Measurements from ENCODE around the gene CRYGB.
"Not testable (repeated sequence)": the region's sequence is repeated elsewhere in the genome, so short reads cannot be mapped to it uniquely, and the experiment has no call there.

CRYGB gene

GRCh38 chr2:208103616-208104015, 42.3 kb downstream of the CRYGB start:
- TF ChIP-seq CTCF (conservative IDR thresholded peaks at IDR 0.05; ENCODE audit: low read length) (no peak), EZH2phosphoT487 (IDR thresholded peaks at IDR 0.05; ENCODE audit: borderline replicate concordance) (no peak)
- Histone ChIP-seq H3K4me3 (ENCODE audit: low read length, poor library complexity, severe bottlenecking) (no peak overlapping the region), H3K9me2 (replicated peaks; ENCODE audit: low read depth, low read length) (no peaks in the 10 kb centered on the region), H3K4me2 (ENCODE audit: low read depth, low read length, poor library complexity, severe bottlenecking) (no peak overlapping the region), H3K36me3 (ENCODE audit: insufficient read depth, low read length) (no peaks in the 10 kb centered on the region), H3K27me3 (ENCODE audit: insufficient read depth, low read length, poor library complexity, severe bottlenecking) (no peaks in the 10 kb centered on the region), H4K20me1 (ENCODE audit: insufficient read depth, low read length, poor library complexity, severe bottlenecking) (no peaks in the 10 kb centered on the region), H3K79me2 (ENCODE audit: insufficient read depth, low read length) (no peaks in the 10 kb centered on the region), H3F3A (ENCODE audit: low read depth) (peaks cover 5% of the 10 kb centered on the region), H3K4me1 (ENCODE audit: insufficient read depth, low read length, poor library complexity, severe bottlenecking) (peaks cover 13% of the 10 kb centered on the region), H2AFZ (ENCODE audit: low read length) (no peak overlapping the region), H3K9me3 (ENCODE audit: insufficient read depth, low read depth, low read length) (no peaks in the 10 kb centered on the region), H3K9ac (ENCODE audit: low read depth, low read length, poor library complexity, severe bottlenecking) (no peak overlapping the region)

- Histone ChIP-seq H3K9ac (ENCODE audit: low read depth, low read length, poor library complexity, severe bottlenecking) (peak overlapping the region; percentile 36), H3K4me2 (ENCODE audit: low read depth, low read length, poor library complexity, severe bottlenecking) (peak overlapping the region; percentile 70), H4K20me1 (ENCODE audit: insufficient read depth, low read length, poor library complexity, severe bottlenecking) (no peaks in the 10 kb centered on the region), H3F3A (ENCODE audit: low read depth) (peaks cover 5% of the 10 kb centered on the region), H3K9me2 (replicated peaks; ENCODE audit: low read depth, low read length) (no peaks in the 10 kb centered on the region), H3K9me3 (ENCODE audit: insufficient read depth, low read depth, low read length) (no peaks in the 10 kb centered on the region), H3K4me1 (ENCODE audit: insufficient read depth, low read length, poor library complexity, severe bottlenecking) (peaks cover 13% of the 10 kb centered on the region), H2AFZ (ENCODE audit: low read length) (peak overlapping the region; percentile 40), H3K4me3 (ENCODE audit: low read length, poor library complexity, severe bottlenecking) (peak overlapping the region; percentile 66), H3K27me3 (ENCODE audit: insufficient read depth, low read length, poor library complexity, severe bottlenecking) (no peaks in the 10 kb centered on the region), H3K36me3 (ENCODE audit: insufficient read depth, low read length) (no peaks in the 10 kb centered on the region), H3K79me2 (ENCODE audit: insufficient read depth, low read length) (no peaks in the 10 kb centered on the region)
- TF ChIP-seq CTCF (conservative IDR thresholded peaks at IDR 0.05; ENCODE audit: low read length) (peak; percentile 87), EZH2phosphoT487 (IDR thresholded peaks at IDR 0.05; ENCODE audit: borderline replicate concordance) (no peak)
These were observed 44.0 kb downstream of the CRYGB start for GRCh38 chr2:208101716-208102631.

- peak overlapping the region; percentile 66 for H3K4me3 ChIP-seq (ENCODE audit: low read length, poor library complexity, severe bottlenecking)
- H3K9me2 ChIP-seq (replicated peaks; ENCODE audit: low read depth, low read length): no peaks in the 10 kb centered on the region
- peak overlapping the region; percentile 35; the same call in 1 of the 2 replicates for H2AFZ ChIP-seq (ENCODE audit: low read length)
- H3K36me3 ChIP-seq (ENCODE audit: insufficient read depth, low read length): no peaks in the 10 kb centered on the region
- H3K79me2 ChIP-seq (ENCODE audit: insufficient read depth, low read length): no peaks in the 10 kb centered on the region
- TF ChIP-seq CTCF (conservative IDR thresholded peaks at IDR 0.05; ENCODE audit: low read length): no peak
- no peak for TF ChIP-seq EZH2phosphoT487 (IDR thresholded peaks at IDR 0.05; ENCODE audit: borderline replicate concordance)
- H3K4me2 ChIP-seq (ENCODE audit: low read depth, low read length, poor library complexity, severe bottlenecking): peak overlapping the region; percentile 70
- H3K9me3 ChIP-seq (ENCODE audit: insufficient read depth, low read depth, low read length): no peaks in the 10 kb centered on the region
- peaks cover 13% of the 10 kb centered on the region for H3K4me1 ChIP-seq (ENCODE audit: insufficient read depth, low read length, poor library complexity, severe bottlenecking)
- H3K9ac ChIP-seq (ENCODE audit: low read depth, low read length, poor library complexity, severe bottlenecking): peak overlapping the region; percentile 12
- peaks cover 5% of the 10 kb centered on the region for H3F3A ChIP-seq (ENCODE audit: low read depth)
- H3K27me3 ChIP-seq (ENCODE audit: insufficient read depth, low read length, poor library complexity, severe bottlenecking): no peaks in the 10 kb centered on the region
- no peaks in the 10 kb centered on the region for H4K20me1 ChIP-seq (ENCODE audit: insufficient read depth, low read length, poor library complexity, severe bottlenecking)
These were observed 46.1 kb downstream of the CRYGB start for GRCh38 chr2:208099682-208100470.

GRCh38 chr2:208098701-208099100, 47.3 kb downstream of the CRYGB start:
- H3F3A ChIP-seq (ENCODE audit: low read depth); H3K9me3 ChIP-seq (ENCODE audit: insufficient read depth, low read depth, low read length); H3K4me3 ChIP-seq (ENCODE audit: low read length, poor library complexity, severe bottlenecking); H4K20me1 ChIP-seq (ENCODE audit: insufficient read depth, low read length, poor library complexity, severe bottlenecking); H3K9me2 ChIP-seq (replicated peaks; ENCODE audit: low read depth, low read length); H3K4me2 ChIP-seq (ENCODE audit: low read depth, low read length, poor library complexity, severe bottlenecking); H3K9ac ChIP-seq (ENCODE audit: low read depth, low read length, poor library complexity, severe bottlenecking); H3K27me3 ChIP-seq (ENCODE audit: insufficient read depth, low read length, poor library complexity, severe bottlenecking); H2AFZ ChIP-seq (ENCODE audit: low read length); H3K79me2 ChIP-seq (ENCODE audit: insufficient read depth, low read length); H3K36me3 ChIP-seq (ENCODE audit: insufficient read depth, low read length): not testable (repeated sequence)
- H3K4me1 ChIP-seq (ENCODE audit: insufficient read depth, low read length, poor library complexity, severe bottlenecking): peaks cover 13% of the 10 kb centered on the region

Measured in Loucy (cell line).